K562 (cell line): ENCODE results near the gene SMARCC1. TPM values are rescaled to one million over a fixed set of nuclear protein-coding genes. Genes with fewer than 3 reads are reported as not detected.

Experiments used
- ATAC-seq: fragments of 200-7000 bp; cut with Tn5 transposase; 3 replicates; pipeline ENCODE4 v1.9.1; 2020; ENCODE audit warnings: moderate library complexity
- BruUV-seq: library from RNA; stranded (reverse); fragments of 400-500 nt; replicated peaks from 2 replicates; lab custom pipeline; 2021; lab: Mats Ljungman, UMichigan
- CTCF ChIA-PET: fragments of 300-600 bp; formaldehyde crosslinking; extraction: SDS; loops from one replicate; lab custom pipeline; 2021; ENCODE audit warnings: low intra/inter-chr PET ratio; lab: Yijun Ruan, JAX
- POLR2A ChIA-PET: fragments of 300-600, 350-650 bp; sonication (Branson Sonifier 250); formaldehyde crosslinking; extraction: SDS; loops from one replicate; lab custom pipeline; 2021; ENCODE audit warnings: antibody characterized with exemption, inconsistent platforms; lab: Yijun Ruan, JAX
- DNase-seq, 4 experiments: peaks; one replicate each; pipeline versions ENCODE4 v3.0.0 to v3.0.0-alpha.2; 2011 to 2018; ENCODE audit warnings: low spot score in 3 of 4, mixed read lengths in 3 of 4; ENCODE audit errors: extremely low read depth in 1 of 4
- FAIRE-seq: peaks from 2 replicates; lab custom pipeline; 2011; peaks lifted over from hg19 to GRCh38; lab: Jason Lieb, UNC
- H2AFZ ChIP-seq: 2 replicates; pipeline ENCODE4 v1.6.0; 2011; ENCODE audit warnings: low read depth, low read length, control low read depth, inconsistent platforms
- H3K27ac ChIP-seq: fragments of 200-600 bp; 3 replicates; pipeline ENCODE4 v1.8.0; 2011; ENCODE audit warnings: low read depth, mild to moderate bottlenecking, control low read depth, inconsistent platforms, low read length, moderate library complexity, mixed read lengths; ENCODE audit errors: extremely low read depth
- H3K27me3 ChIP-seq, 2 experiments: fragments of 300-600 bp in 1 of 2; 2 replicates in 1 of 2; 3 replicates in 1 of 2; pipeline versions ENCODE4 v1.6.0 to v1.8.0; 2011; ENCODE audit warnings: inconsistent platforms in 2 of 2, low read length in 2 of 2, mild to moderate bottlenecking in 1 of 2, mixed read lengths in 1 of 2, moderate library complexity in 1 of 2; ENCODE audit not compliant: control insufficient read depth in 2 of 2, insufficient read depth in 2 of 2
- H3K36me3 ChIP-seq: fragments of 300-600 bp; 3 replicates; pipeline ENCODE4 v1.8.0; 2011; ENCODE audit warnings: mild to moderate bottlenecking, low read length, inconsistent platforms; ENCODE audit not compliant: control insufficient read depth, insufficient read depth
- H3K4me1 ChIP-seq, 2 experiments: fragments of 200-600 bp in 1 of 2; replicated peaks in 1 of 2; 2 replicates in 1 of 2; 3 replicates in 1 of 2; pipeline versions ENCODE4 v1.5.1 to v1.8.0; 2011; ENCODE audit warnings: inconsistent platforms in 2 of 2, low read length in 2 of 2, mild to moderate bottlenecking in 1 of 2, mixed read lengths in 1 of 2, moderate library complexity in 1 of 2; ENCODE audit not compliant: control insufficient read depth in 2 of 2, insufficient read depth in 2 of 2
- H3K4me2 ChIP-seq: 2 replicates; pipeline ENCODE4 v1.6.1; 2011; ENCODE audit warnings: low read length, control low read depth, inconsistent platforms, mixed read lengths; ENCODE audit not compliant: insufficient read depth
- H3K4me3 ChIP-seq: fragments of 200-600 bp; sonication (generic), shearing (Covaris generic); 2 replicates; pipeline ENCODE4 v1.5.1; 2016; ENCODE audit warnings: control low read depth, inconsistent platforms
- H3K79me2 ChIP-seq: fragments of 200-600 bp; 3 replicates; pipeline ENCODE4 v1.8.0; 2011; ENCODE audit warnings: low read length, inconsistent platforms; ENCODE audit not compliant: control insufficient read depth, insufficient read depth
- H3K9ac ChIP-seq, 2 experiments: 2 replicates each; pipeline versions ENCODE4 v1.6.0 to v1.6.1; 2011; ENCODE audit warnings: low read depth in 2 of 2, low read length in 2 of 2, control low read depth in 1 of 2, inconsistent platforms in 1 of 2, mild to moderate bottlenecking in 1 of 2, mixed read lengths in 1 of 2; ENCODE audit not compliant: insufficient read depth in 1 of 2
- H3K9me1 ChIP-seq: one replicate; pipeline ENCODE4 v1.6.0; 2011; ENCODE audit warnings: inconsistent platforms, mild to moderate bottlenecking, low read length, moderate library complexity; ENCODE audit not compliant: control insufficient read depth, insufficient read depth
- H3K9me3 ChIP-seq: replicated peaks from 2 replicates; pipeline ENCODE4 v1.5.1; 2011; ENCODE audit warnings: low read depth, low read length, inconsistent platforms; ENCODE audit not compliant: control insufficient read depth, insufficient read depth
- H4K20me1 ChIP-seq: replicated peaks from 2 replicates; pipeline ENCODE4 v1.6.1; 2011; ENCODE audit warnings: low read length, inconsistent platforms, mixed read lengths; ENCODE audit not compliant: control insufficient read depth, insufficient read depth
- GTF3C2 ChIP-seq: IDR thresholded peaks from 3 replicates; pipeline ENCODE4 v1.6.1; 2011; ENCODE audit warnings: borderline replicate concordance, mild to moderate bottlenecking, moderate library complexity; ENCODE audit not compliant: insufficient read length; ENCODE audit errors: extremely low read depth
- NELFE ChIP-seq: IDR thresholded peaks from 2 replicates; pipeline ENCODE4 v1.6.1; 2011; ENCODE audit warnings: mild to moderate bottlenecking; ENCODE audit not compliant: insufficient read depth, insufficient read length
- NFE2L1 ChIP-seq: fragments of 450-650 bp; IDR thresholded peaks from 2 replicates; pipeline ENCODE4 v1.6.1; 2016; ENCODE audit warnings: missing genetic modification characterization, low read depth, mild to moderate bottlenecking, missing compliant biosample characterization, moderate library complexity, borderline replicate concordance
- PHTF2 ChIP-seq: fragments of 250-450 bp; sonication (Bioruptor Pico); IDR thresholded peaks from 2 replicates; pipeline ENCODE4 v1.5.0; 2021; ENCODE audit warnings: mild to moderate bottlenecking
- PRMT5 ChIP-seq: sonication (generic); formaldehyde crosslinking; IDR thresholded peaks from 2 replicates; pipeline ENCODE4 v1.5.0; 2020; ENCODE audit warnings: missing genetic modification reagents
- SAFB2 ChIP-seq: fragments of 200-400 bp; formaldehyde crosslinking; IDR thresholded peaks from 2 replicates; pipeline ENCODE4 v1.6.1; 2018; ENCODE audit warnings: borderline replicate concordance, low read length, low read depth, moderate library complexity; ENCODE audit not compliant: severe bottlenecking
- SMARCA4 ChIP-seq: fragments of 450-650 bp; IDR thresholded peaks from 2 replicates; pipeline ENCODE4 v1.6.1; 2016
- ZNF408 ChIP-seq: fragments of 250-450 bp; sonication (Bioruptor Pico); IDR thresholded peaks from 2 replicates; pipeline ENCODE4 v1.4.0; 2020; ENCODE audit warnings: low read depth, mild to moderate bottlenecking, moderate library complexity
- ZNF584 ChIP-seq: fragments of 200-800 bp; sonication (Bioruptor generic); IDR thresholded peaks from 2 replicates; pipeline ENCODE4 v1.6.1; 2016; ENCODE audit warnings: low read depth, mild to moderate bottlenecking, missing genetic modification characterization, missing compliant biosample characterization
- ZNF785 ChIP-seq: fragments of 250-450 bp; sonication (Bioruptor Pico); IDR thresholded peaks from 2 replicates; pipeline ENCODE4 v1.4.0; 2020; ENCODE audit warnings: mild to moderate bottlenecking
- WGBS: fragments of 100-300 bp; shearing (Covaris generic); methylation state at CpG from one replicate; pipeline ENCODE4 v1.1.6; 2016; ENCODE audit warnings: low coverage, mixed read lengths; ENCODE audit not compliant: insufficient coverage; ENCODE audit errors: missing lambda C conversion rate; 5-methylcytosine and 5-hydroxymethylcytosine counted together
- in situ Hi-C: fragments of 300-500 bp; cut with MboI; formaldehyde crosslinking; loops from 4 replicates; pipeline ENCODE4 v1.15.0; 2018; ENCODE audit warnings: inconsistent platforms, mixed read lengths
- intact Hi-C: fragments of 100-400 bp; cut with micrococcal nuclease; formaldehyde crosslinking; loops from 2 replicates; pipeline ENCODE4 v1.14.2; 2022
- polyA plus RNA-seq, 8 experiments: library from polyadenylated mRNA; depleted of rRNA in 4 of 8; stranded (reverse) in 5 of 8; unstranded in 3 of 8; fragments of >200 nt; fragmentation: Nextera tagmentation in 2 of 8; fragmentation: Illumina TruSeq in 1 of 8; extraction: Ambion mirVana in 2 of 8; extraction: Trizol in 1 of 8; gene quantifications; 2 replicates each; pipeline versions ENCODE4 v1.2.1 to v1.2.3, GENCODE V29; 2011 to 2014; ENCODE audit warnings: inconsistent platforms in 1 of 8, missing spikeins in 1 of 8
- total RNA-seq, 7 experiments: library from RNA; depleted of rRNA in 6 of 7; stranded (reverse); fragments of >200 nt in 6 of 7; fragmentation: Illumina TruSeq in 2 of 7; extraction: Trizol in 2 of 7; gene quantifications; 2 replicates each; pipeline versions ENCODE4 v1.2.1 to v1.2.3, GENCODE V29; 2011 to 2021; ENCODE audit warnings: low replicate concordance in 1 of 7
- TF ChIP-seq, protein P1 (sequence below): sonication (generic); formaldehyde crosslinking; IDR thresholded peaks from 2 replicates; pipeline ENCODE4 v1.8.0; 2022; ENCODE audit warnings: missing genetic modification reagents, mild to moderate bottlenecking, borderline replicate concordance
- TF ChIP-seq, protein P2 (sequence below), 2 experiments: IDR thresholded peaks; 2 replicates each; pipeline ENCODE4 v1.6.1; 2012; ENCODE audit warnings: improper control_type of control experiment in 2 of 2, low read depth in 2 of 2, low read length in 2 of 2, borderline replicate concordance in 1 of 2
- TF ChIP-seq, protein P3 (sequence below): IDR thresholded peaks from 2 replicates; pipeline ENCODE4 v1.6.1; 2016; ENCODE audit warnings: missing genetic modification characterization, missing compliant biosample characterization

Gene SMARCC1
- total and polyA plus RNA-seq, 9 of the 15 experiments (the other 6 are each of a cell fraction or from before 2014, with no cell fraction given), result 20.7 to 199 (median 66.0) TPM

GRCh38 chr3:47804577-47804976 is 22.9 kb upstream of the SMARCC1 start:
- Histone ChIP-seq H3K4me3 (no peak overlapping the region), H3K4me1 (peaks cover 9 to 12% of the 10 kb centered on the region in 2 experiments; a peak in 4 of 5 replicates), H3K27me3 (no peaks in the 10 kb centered on the region), H3K4me2 (no peak overlapping the region), H3K36me3 (peaks cover 7% of the 10 kb centered on the region; the same call in 1 of the 3 replicates), H3K9me1 (no peaks in the 10 kb centered on the region), H3K9ac (no peak overlapping the region), H3K79me2 (peaks cover 21% of the 10 kb centered on the region), H2AFZ (no peak overlapping the region), H4K20me1 (no peaks in the 10 kb centered on the region), H3K27ac (no peak overlapping the region), H3K9me3 (no peaks in the 10 kb centered on the region)
- in situ Hi-C loops, result no loop called here
- WGBS, result 59% methylated on average over 1 of the region's 1 CpG
- POLR2A ChIA-PET, result interaction anchor here (0.7 to 1.9 kb wide), 4 partner anchors 9 to 323 kb away, joined by 3 to 10 read pairs (median 6); no protein-coding TSS in a partner anchor
- no TSS peak for BruUV-seq
- intact Hi-C loops, result no loop called here
- FAIRE-seq, result no peak
- CTCF ChIA-PET, result no interaction called here
- ATAC-seq, result no peak
- peak in 1 of 4 experiments; percentile 5 for DNase-seq
- TF ChIP-seq NFE2L1 (tag), result no peak
- TF ChIP-seq NELFE, result no peak
- TF ChIP-seq ZNF785 (CRISPR knock-in tag), result no peak
- no peak for TF ChIP-seq PRMT5 (CRISPR knock-in tag)
- TF ChIP-seq PHTF2, result no peak
- TF ChIP-seq, protein P1, sequence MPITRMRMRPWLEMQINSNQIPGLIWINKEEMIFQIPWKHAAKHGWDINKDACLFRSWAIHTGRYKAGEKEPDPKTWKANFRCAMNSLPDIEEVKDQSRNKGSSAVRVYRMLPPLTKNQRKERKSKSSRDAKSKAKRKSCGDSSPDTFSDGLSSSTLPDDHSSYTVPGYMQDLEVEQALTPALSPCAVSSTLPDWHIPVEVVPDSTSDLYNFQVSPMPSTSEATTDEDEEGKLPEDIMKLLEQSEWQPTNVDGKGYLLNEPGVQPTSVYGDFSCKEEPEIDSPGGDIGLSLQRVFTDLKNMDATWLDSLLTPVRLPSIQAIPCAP, result no peak
- no peak for TF ChIP-seq SAFB2
- TF ChIP-seq ZNF408, result no peak
- TF ChIP-seq GTF3C2, result no peak
- no peak for TF ChIP-seq ZNF584
- TF ChIP-seq, protein P2, sequence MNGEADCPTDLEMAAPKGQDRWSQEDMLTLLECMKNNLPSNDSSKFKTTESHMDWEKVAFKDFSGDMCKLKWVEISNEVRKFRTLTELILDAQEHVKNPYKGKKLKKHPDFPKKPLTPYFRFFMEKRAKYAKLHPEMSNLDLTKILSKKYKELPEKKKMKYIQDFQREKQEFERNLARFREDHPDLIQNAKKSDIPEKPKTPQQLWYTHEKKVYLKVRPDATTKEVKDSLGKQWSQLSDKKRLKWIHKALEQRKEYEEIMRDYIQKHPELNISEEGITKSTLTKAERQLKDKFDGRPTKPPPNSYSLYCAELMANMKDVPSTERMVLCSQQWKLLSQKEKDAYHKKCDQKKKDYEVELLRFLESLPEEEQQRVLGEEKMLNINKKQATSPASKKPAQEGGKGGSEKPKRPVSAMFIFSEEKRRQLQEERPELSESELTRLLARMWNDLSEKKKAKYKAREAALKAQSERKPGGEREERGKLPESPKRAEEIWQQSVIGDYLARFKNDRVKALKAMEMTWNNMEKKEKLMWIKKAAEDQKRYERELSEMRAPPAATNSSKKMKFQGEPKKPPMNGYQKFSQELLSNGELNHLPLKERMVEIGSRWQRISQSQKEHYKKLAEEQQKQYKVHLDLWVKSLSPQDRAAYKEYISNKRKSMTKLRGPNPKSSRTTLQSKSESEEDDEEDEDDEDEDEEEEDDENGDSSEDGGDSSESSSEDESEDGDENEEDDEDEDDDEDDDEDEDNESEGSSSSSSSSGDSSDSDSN (IDR thresholded peaks at IDR 0.05; ENCODE audit: borderline replicate concordance in 1 of 2, low read depth in 2 of 2, low read length in 2 of 2), result no peak
- no peak for TF ChIP-seq SMARCA4
- TF ChIP-seq, protein P3, sequence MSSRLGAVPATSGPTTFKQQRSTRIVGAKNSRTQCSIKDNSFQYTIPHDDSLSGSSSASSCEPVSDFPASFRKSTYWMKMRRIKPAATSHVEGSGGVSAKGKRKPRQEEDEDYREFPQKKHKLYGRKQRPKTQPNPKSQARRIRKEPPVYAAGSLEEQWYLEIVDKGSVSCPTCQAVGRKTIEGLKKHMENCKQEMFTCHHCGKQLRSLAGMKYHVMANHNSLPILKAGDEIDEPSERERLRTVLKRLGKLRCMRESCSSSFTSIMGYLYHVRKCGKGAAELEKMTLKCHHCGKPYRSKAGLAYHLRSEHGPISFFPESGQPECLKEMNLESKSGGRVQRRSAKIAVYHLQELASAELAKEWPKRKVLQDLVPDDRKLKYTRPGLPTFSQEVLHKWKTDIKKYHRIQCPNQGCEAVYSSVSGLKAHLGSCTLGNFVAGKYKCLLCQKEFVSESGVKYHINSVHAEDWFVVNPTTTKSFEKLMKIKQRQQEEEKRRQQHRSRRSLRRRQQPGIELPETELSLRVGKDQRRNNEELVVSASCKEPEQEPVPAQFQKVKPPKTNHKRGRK (tag), result no peak
